ENCODE results near the gene SPOCK1. TPM values are rescaled to one million over a fixed set of nuclear protein-coding genes. Genes with fewer than 3 reads are reported as not detected.
A peak's percentile ranks its signal among the peaks of the same experiment; 100 is the strongest.

Gene SPOCK1
- total RNA-seq, 1 donor from 2014 or later, result 6.8 TPM

DNA sequence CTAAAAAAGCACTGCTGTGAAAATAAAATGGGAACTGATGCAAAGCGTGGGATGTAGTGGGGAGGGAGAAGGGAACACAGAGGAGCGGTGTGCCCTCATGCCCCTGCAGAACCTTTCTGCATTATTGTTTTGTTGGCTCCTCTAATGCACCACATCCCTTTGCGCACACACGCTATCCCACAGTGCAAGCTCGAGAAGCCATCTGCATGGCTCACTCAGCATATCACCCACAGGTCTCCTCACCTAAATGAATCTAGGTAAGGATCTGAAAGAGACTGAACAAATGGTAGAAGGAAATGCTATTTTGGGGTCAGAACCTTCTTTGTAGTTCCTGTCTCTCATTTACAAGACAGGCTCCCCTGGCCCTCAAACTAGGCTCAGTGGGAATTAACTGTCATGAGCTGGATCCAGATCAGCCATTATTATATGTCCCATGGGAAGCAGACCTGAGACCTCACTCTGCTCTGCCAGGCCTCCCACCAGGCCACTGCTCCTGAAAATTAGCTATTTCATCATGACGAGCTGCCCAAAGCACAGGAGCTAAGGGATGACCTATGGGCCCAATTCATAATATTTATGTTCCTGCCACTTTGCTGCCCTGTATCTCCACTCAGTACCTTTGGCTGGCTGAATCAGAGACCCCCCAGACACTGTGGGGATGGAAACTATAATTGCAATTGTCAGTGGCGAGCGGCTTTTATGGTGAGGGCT lies 169.4 kb downstream of the SPOCK1 start:
- TF ChIP-seq, protein P1, sequence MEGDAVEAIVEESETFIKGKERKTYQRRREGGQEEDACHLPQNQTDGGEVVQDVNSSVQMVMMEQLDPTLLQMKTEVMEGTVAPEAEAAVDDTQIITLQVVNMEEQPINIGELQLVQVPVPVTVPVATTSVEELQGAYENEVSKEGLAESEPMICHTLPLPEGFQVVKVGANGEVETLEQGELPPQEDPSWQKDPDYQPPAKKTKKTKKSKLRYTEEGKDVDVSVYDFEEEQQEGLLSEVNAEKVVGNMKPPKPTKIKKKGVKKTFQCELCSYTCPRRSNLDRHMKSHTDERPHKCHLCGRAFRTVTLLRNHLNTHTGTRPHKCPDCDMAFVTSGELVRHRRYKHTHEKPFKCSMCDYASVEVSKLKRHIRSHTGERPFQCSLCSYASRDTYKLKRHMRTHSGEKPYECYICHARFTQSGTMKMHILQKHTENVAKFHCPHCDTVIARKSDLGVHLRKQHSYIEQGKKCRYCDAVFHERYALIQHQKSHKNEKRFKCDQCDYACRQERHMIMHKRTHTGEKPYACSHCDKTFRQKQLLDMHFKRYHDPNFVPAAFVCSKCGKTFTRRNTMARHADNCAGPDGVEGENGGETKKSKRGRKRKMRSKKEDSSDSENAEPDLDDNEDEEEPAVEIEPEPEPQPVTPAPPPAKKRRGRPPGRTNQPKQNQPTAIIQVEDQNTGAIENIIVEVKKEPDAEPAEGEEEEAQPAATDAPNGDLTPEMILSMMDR (IDR thresholded peaks at IDR 0.05; ENCODE audit: insufficient read depth, low read length, severe bottlenecking), result no peak
- DNase-seq (ENCODE audit: low read depth) (no peak), FAIRE-seq (peak; percentile 32)
- Histone ChIP-seq H3K36me3 (ENCODE audit: control insufficient read depth, insufficient read depth, low read length) (no peaks in the 10 kb centered on the region), H3K4me3 (ENCODE audit: low read depth, low read length) (no peak overlapping the region), H3K27me3 (ENCODE audit: control insufficient read depth, insufficient read depth, low read length) (no peaks in the 10 kb centered on the region)

DNA sequence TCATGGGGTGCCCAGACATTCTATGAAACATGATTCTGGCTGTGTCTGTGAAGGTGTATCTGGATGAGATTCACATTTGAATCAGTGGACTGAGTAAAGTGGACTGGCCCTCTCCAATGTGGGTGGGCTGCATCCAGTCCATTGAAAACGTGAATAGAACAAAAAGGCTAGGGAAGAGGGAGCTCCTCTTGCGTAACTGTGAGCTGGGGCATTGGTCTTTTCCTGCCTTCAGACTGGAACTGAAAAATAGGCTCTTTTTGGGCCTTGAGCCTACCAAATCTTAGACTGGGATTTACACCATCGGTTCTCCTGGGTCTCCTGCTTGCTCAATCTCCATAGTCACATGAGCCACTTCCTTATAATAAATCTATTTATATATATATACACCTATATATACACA lies 170.1 kb downstream of the SPOCK1 start:
- H3K4me3 ChIP-seq (ENCODE audit: low read depth, low read length), result no peak overlapping the region
- TF ChIP-seq, protein P1 (IDR thresholded peaks at IDR 0.05; ENCODE audit: insufficient read depth, low read length, severe bottlenecking), result no peak
- no peak for FAIRE-seq

DNA sequence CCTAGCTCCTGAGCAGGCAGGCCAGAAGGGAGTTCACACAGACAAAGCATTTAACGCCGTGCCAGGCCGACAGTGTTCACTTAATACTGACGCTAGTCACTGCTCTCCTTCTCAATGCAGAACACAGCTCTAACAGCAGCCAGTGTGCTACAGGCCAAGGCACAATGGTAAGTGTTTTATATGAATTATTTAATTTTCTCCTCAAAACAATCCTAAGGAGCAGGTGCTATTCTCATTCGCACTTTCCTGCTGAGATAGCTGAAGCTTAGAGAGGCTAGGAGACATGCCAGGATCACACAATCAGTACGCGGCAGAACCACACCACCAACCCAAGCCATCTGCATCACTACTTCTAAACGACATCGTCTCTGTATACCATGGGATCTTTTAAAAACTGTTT lies 170.7 kb downstream of the SPOCK1 start:
- Histone ChIP-seq H3K4me3 (ENCODE audit: low read depth, low read length) (no peak overlapping the region), H3K36me3 (ENCODE audit: control insufficient read depth, insufficient read depth, low read length) (no peaks in the 10 kb centered on the region), H3K27me3 (ENCODE audit: control insufficient read depth, insufficient read depth, low read length) (no peaks in the 10 kb centered on the region)
- FAIRE-seq (no peak), DNase-seq (ENCODE audit: low read depth) (no peak)
- TF ChIP-seq, protein P1 (IDR thresholded peaks at IDR 0.05; ENCODE audit: insufficient read depth, low read length, severe bottlenecking), result no peak

More for the DNA sequence above, 170.1 kb downstream of the SPOCK1 start:
- H3K36me3 ChIP-seq (ENCODE audit: control insufficient read depth, insufficient read depth, low read length), result no peaks in the 10 kb centered on the region
- no peak for DNase-seq (ENCODE audit: low read depth)
- H3K27me3 ChIP-seq (ENCODE audit: control insufficient read depth, insufficient read depth, low read length), result no peaks in the 10 kb centered on the region

DNA sequence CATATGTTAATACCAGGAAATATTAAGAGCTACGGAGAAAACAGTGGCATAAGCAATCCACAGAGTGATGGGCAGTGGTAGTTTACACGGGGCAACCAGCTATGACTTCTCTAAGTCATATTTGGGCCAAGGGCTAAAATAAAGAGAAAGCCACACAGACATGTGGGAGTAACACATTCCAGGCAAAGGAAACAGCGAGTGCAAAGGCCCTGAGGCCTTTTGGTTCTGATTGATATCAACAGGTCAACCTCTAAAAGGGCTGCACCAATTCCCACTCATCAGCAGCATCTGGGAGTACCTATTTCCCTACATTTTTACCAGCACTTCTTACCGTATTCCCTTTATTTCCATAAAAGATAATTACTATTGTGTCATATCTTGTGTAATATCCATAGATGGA lies 173.4 kb downstream of the SPOCK1 start:
- H3K4me3 ChIP-seq (ENCODE audit: low read depth, low read length), result no peak overlapping the region
- no peak for FAIRE-seq
- H3K27me3 ChIP-seq (ENCODE audit: control insufficient read depth, insufficient read depth, low read length), result no peaks in the 10 kb centered on the region
- TF ChIP-seq, protein P1 (IDR thresholded peaks at IDR 0.05; ENCODE audit: insufficient read depth, low read length, severe bottlenecking), result no peak
- H3K36me3 ChIP-seq (ENCODE audit: control insufficient read depth, insufficient read depth, low read length), result no peaks in the 10 kb centered on the region
- DNase-seq (ENCODE audit: low read depth), result no peak

DNA sequence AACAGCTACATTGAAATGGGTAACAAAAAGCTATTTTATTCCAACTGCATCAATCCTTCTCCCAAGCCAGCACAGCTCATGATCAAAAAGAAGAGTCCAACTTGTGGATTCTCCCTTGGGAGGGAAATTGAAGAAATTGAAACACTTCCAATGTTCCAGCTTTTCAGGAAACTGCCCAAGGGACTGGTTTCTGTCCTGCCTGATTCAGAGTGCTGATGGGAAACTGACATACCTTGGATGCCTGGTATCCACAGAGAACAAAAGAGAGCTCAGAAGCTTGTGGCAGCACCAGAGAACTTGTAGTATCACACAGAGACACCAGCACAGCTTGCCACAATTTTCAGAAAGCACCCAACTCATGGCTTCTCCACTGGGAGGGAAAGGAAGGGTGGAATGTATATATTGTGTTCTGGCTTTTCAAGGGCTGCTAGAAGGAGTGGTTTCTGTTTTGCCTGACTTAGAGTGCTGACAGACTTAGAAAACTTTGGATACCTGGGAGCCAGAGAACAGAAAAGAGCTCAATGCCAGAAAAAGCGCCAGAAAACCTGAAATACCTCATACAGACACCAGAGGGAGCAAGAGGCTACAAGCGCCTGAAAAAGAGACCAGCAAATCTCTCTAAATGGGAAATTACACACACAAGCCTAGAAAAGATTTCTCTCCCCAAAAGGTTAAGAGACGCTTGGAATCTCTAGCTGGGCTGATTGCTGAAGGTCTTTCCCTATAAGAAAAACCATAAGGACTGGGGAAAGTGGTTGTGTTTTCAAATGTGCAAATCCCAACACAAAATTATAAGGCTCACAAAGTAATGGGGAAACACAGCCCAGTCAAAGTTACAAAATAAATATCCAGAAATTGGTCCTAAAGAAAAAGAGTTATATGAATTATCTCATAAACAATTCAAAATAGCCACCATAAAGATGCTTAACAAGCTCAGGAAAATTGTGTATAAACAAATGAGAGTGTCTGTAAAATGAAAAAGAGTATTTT lies 178.8 kb downstream of the SPOCK1 start:
- no peaks in the 10 kb centered on the region for H3K27me3 ChIP-seq (ENCODE audit: control insufficient read depth, insufficient read depth, low read length)
- TF ChIP-seq, protein P1 (IDR thresholded peaks at IDR 0.05; ENCODE audit: insufficient read depth, low read length, severe bottlenecking), result peak; percentile 85
- peak; percentile 40 for FAIRE-seq
- H3K4me3 ChIP-seq (ENCODE audit: low read depth, low read length), result no peak overlapping the region
- DNase-seq (ENCODE audit: low read depth), result peak; percentile 58
- H3K36me3 ChIP-seq (ENCODE audit: control insufficient read depth, insufficient read depth, low read length), result no peaks in the 10 kb centered on the region

Measured in bronchial epithelial cell (primary cell).